Ovary (tissue), 9 donors: Measurements from ENCODE around the gene ALAD. TPM values are rescaled to one million over a fixed set of nuclear protein-coding genes. Genes with fewer than 3 reads are reported as not detected.
A peak's percentile ranks its signal among the peaks of the same experiment; 100 is the strongest.
"Not testable (repeated sequence)": the region's sequence is repeated elsewhere in the genome, so short reads cannot be mapped to it uniquely, and the experiment has no call there.

Experiments
- DNase-seq, 5 donors: peaks; one replicate each; pipeline ENCODE4 v3.0.0-alpha.2; 2019 to 2020
- H3K27ac ChIP-seq, 2 donors: fragments of 200-600 bp; one replicate each; pipeline versions ENCODE4 v1.5.1 to v1.8.0; 2019 to 2022
- H3K27me3 ChIP-seq: fragments of 200-600 bp; one replicate; pipeline ENCODE4 v1.8.0; 2022
- H3K36me3 ChIP-seq: fragments of 200-600 bp; sonication (generic); one replicate; pipeline ENCODE4 v1.5.1; 2019
- H3K4me1 ChIP-seq: one replicate; pipeline ENCODE4 v1.8.1; 2013; ENCODE audit warnings: mild to moderate bottlenecking, moderate library complexity; ENCODE audit not compliant: insufficient read depth
- H3K4me3 ChIP-seq: fragments of 200-600 bp; sonication (generic); one replicate; pipeline ENCODE4 v1.5.1; 2017
- H3K9me3 ChIP-seq, 2 donors: fragments of 200-600 bp in 1 of 2; sonication (generic) in 1 of 2; one replicate each; pipeline versions ENCODE4 v1.5.1 to v1.8.1; 2013 to 2019; ENCODE audit warnings: mild to moderate bottlenecking in 1 of 2, moderate library complexity in 1 of 2
- EP300 ChIP-seq: sonication (generic); formaldehyde crosslinking; IDR thresholded peaks from one replicate; pipeline ENCODE4 v1.6.1; 2017; ENCODE audit warnings: antibody characterized with exemption
- POLR2A ChIP-seq: fragments of 450-650 bp; IDR thresholded peaks from one replicate; pipeline ENCODE4 v1.6.1; 2017; ENCODE audit warnings: antibody characterized with exemption, mild to moderate bottlenecking, moderate library complexity
- WGBS, 3 donors: extraction: QIAGEN DNeasy Blood & Tissue Kit in 1 of 3; methylation state at CpG; one replicate each; pipeline versions ENCODE4 v1.1.5 to v1.1.7; 2013 to 2017; 5-methylcytosine and 5-hydroxymethylcytosine counted together
- intact Hi-C, 4 donors: fragments of 100-400 bp; cut with DNase I; formaldehyde crosslinking; loops; one replicate each; pipeline versions ENCODE4 v1.11.0 to v1.15.1; 2022 to 2023
- polyA plus RNA-seq, 2 donors: library from polyadenylated mRNA; stranded (reverse); fragments of 200-250 nt in 1 of 2; fragments of 350-450 nt in 1 of 2; fragmentation: Illumina TruSeq in 1 of 2; extraction: RNeasy Lipid Tissue Mini Kit (QIAGEN cat#74804) in 1 of 2; gene quantifications; one replicate each; pipeline ENCODE4 v1.2.3, GENCODE V29; 2013 to 2014
- total RNA-seq, 7 donors: library from RNA; depleted of rRNA in 2 of 7; stranded (reverse); fragments of >200 nt in 2 of 7; fragmentation: NEBNext Ultra II Directional in 3 of 7; extraction: Animal tissue kit (Norgen Biotek cat#: 25700) in 3 of 7; gene quantifications; one replicate each; pipeline versions ENCODE4 v1.1.0 to v1.2.4, GENCODE V29; 2016 to 2023
- TF ChIP-seq, protein P1 (sequence below), 3 donors: fragments of 450-650 bp in 2 of 3; fragments of 200-600 bp in 1 of 3; IDR thresholded peaks; one replicate each; pipeline versions ENCODE4 v1.5.1 to v1.8.0; 2016 to 2022; ENCODE audit warnings: antibody characterized with exemption in 3 of 3, mild to moderate bottlenecking in 1 of 3
- donor health status: DM: no; HTN: no; CAD: no; lungs with moderate emphysema.
- donor health status: DM: no; HTN: no; CAD: no.
- donor health status: Bipolar disorder and iron deficiency.
- donor health status: DM: yes; HTN: yes; CAD: no.
- donor health status: DM: no; HTN: no; CAD: no.
- donor health status: DM: yes; HTN: yes; CAD: no.

The ALAD gene
- total and polyA plus RNA-seq, 9 donors, result 14.3 to 59.3 (median 43.8) TPM

DNA sequence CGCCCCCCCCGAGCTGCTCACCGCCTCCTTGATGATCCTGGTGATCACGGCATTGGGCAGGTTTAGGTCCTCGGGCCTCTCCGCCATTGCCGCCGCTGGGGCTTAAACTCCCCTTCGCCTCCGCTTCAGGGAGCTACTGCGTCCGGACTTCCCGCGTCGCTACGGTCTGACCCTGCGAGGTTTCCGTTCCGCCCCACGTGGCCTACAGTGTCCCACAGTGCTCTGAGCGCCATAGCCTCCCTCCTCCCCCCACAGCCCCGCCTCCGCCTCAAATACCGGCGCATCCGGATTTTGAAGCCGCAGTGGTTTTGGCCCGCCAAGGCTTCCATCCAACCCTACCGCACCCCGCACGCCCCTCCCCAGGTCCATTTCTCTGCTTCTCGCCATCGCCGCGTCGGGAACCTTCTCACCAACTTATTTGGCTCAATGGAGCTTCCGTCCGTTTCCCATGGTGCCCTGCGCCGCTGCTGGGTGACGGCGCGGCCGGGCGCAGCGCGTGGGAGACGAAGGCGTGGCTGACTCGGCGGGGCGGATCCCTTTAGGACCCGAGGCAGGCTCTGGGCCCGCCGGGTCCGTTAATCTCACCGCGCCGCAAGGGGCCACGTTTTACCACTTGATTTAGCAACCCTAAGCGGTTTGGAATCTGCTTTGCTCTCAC, 9.3 kb upstream of the ALAD start, which contains the start of the genes C9orf43 and POLE3:
TSS of gene C9orf43 (plus strand) at position 541 of the 658 bp plus-strand sequence. CDS start 2,747 bp downstream, outside the sequence.
TSS of gene POLE3 (minus strand) at position 469 of the 658 bp plus-strand sequence. CDS start at position 87, 382 bp downstream.
- intact Hi-C loops, result no loop called here
- TF ChIP-seq, protein P1, sequence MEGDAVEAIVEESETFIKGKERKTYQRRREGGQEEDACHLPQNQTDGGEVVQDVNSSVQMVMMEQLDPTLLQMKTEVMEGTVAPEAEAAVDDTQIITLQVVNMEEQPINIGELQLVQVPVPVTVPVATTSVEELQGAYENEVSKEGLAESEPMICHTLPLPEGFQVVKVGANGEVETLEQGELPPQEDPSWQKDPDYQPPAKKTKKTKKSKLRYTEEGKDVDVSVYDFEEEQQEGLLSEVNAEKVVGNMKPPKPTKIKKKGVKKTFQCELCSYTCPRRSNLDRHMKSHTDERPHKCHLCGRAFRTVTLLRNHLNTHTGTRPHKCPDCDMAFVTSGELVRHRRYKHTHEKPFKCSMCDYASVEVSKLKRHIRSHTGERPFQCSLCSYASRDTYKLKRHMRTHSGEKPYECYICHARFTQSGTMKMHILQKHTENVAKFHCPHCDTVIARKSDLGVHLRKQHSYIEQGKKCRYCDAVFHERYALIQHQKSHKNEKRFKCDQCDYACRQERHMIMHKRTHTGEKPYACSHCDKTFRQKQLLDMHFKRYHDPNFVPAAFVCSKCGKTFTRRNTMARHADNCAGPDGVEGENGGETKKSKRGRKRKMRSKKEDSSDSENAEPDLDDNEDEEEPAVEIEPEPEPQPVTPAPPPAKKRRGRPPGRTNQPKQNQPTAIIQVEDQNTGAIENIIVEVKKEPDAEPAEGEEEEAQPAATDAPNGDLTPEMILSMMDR (IDR thresholded peaks at IDR 0.05), result peak in 1 of 3 donors; percentile 43
- TF ChIP-seq POLR2A, result peak; percentile 76
- TF ChIP-seq EP300, result no peak
- DNase-seq, result peak; percentile 94 to 98 (median 95)
- WGBS, 3 donors, result 0 to 1% (median 0%) methylated on average over 60 to 61 of the region's 61 CpGs
- H3K36me3 ChIP-seq, result no peaks in the 10 kb centered on the region
- H3K27ac ChIP-seq, result peak within 1 kb of the TSS; percentile 96 to 98
- no peaks in the 10 kb centered on the region for H3K27me3 ChIP-seq
- H3K9me3 ChIP-seq, result no peaks in the 10 kb centered on the region
- H3K4me1 ChIP-seq, result peaks cover 3% of the 10 kb centered on the region
- peak within 1 kb of the TSS; percentile 75 for H3K4me3 ChIP-seq

DNA sequence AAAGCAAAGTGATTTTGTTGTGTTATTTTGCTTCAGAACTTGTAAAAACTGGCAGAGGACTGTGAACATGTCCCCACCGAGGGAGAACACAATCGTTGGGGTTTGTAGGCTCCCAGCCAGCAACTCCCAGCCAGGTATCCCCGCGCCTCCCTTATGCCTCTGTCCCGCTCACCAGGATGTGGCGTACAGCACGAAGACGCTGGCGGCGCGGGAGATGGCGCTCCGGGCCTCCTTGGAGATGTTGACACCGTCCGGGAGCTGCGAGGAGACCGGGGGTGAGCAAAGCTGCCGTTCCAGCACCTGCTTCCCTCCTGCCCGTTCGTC, 8.8 kb upstream of the ALAD start:
- H3K4me3 ChIP-seq, result peak overlapping the region; percentile 75
- no peaks in the 10 kb centered on the region for H3K9me3 ChIP-seq
- H3K36me3 ChIP-seq, result no peaks in the 10 kb centered on the region
- TF ChIP-seq, protein P1 (IDR thresholded peaks at IDR 0.05), result no peak
- TF ChIP-seq EP300 (no peak), POLR2A (no peak)
- no peak for DNase-seq
- intact Hi-C loops, result loop anchor here in 2 of 4 donors (10.0 kb wide), 2 partner anchors 105 to 135 kb away; partner anchors contain the start of genes CDC26 (in 1 of the 2), PRPF4 (in 1 of the 2) and RNF183 (in 1 of the 2)
- no peaks in the 10 kb centered on the region for H3K27me3 ChIP-seq
- 0 to 1% (median 0%) methylated on average over 20 of the region's 20 CpGs for whole genome bisulfite sequencing, 3 donors
- H3K4me1 ChIP-seq, result peaks cover 3% of the 10 kb centered on the region
- H3K27ac ChIP-seq, result peak overlapping the region; percentile 96 to 98

DNA sequence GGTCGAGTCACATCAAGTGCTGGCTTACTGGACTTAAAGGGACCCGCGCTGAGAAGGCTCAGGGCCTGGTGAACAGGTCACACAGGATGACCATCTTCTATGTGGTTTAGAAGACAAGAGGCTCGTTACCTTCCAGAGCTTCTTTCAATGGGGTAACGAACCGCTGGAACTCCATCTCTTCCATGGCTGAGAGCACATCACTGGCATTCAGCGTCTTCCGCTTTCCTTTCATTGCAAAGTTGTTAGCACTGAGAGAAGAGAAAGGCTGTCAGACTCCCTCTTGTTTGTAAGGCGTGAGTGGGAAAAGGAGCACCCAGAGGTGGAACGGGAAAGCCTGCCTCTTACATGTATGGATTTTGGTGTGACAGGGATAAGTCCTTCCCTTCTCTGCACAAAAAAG, 8.4 kb upstream of the ALAD start:
- peak overlapping the region; percentile 96 to 98 for H3K27ac ChIP-seq
- H3K9me3 ChIP-seq, result no peaks in the 10 kb centered on the region
- no peak for DNase-seq
- peak overlapping the region; percentile 75 for H3K4me3 ChIP-seq
- WGBS, 3 donors, result 33 to 40% (median 35%) methylated on average over 10 of the region's 10 CpGs
- intact Hi-C loops, result loop anchor here in 2 of 4 donors (10.0 kb wide), 2 partner anchors 105 to 135 kb away; partner anchors contain the start of genes CDC26 (in 1 of the 2), PRPF4 (in 1 of the 2) and RNF183 (in 1 of the 2)
- H3K36me3 ChIP-seq, result no peaks in the 10 kb centered on the region
- no peaks in the 10 kb centered on the region for H3K27me3 ChIP-seq
- peaks cover 3% of the 10 kb centered on the region for H3K4me1 ChIP-seq
- TF ChIP-seq EP300 (no peak), POLR2A (no peak)
- TF ChIP-seq, protein P1 (IDR thresholded peaks at IDR 0.05), result no peak

DNA sequence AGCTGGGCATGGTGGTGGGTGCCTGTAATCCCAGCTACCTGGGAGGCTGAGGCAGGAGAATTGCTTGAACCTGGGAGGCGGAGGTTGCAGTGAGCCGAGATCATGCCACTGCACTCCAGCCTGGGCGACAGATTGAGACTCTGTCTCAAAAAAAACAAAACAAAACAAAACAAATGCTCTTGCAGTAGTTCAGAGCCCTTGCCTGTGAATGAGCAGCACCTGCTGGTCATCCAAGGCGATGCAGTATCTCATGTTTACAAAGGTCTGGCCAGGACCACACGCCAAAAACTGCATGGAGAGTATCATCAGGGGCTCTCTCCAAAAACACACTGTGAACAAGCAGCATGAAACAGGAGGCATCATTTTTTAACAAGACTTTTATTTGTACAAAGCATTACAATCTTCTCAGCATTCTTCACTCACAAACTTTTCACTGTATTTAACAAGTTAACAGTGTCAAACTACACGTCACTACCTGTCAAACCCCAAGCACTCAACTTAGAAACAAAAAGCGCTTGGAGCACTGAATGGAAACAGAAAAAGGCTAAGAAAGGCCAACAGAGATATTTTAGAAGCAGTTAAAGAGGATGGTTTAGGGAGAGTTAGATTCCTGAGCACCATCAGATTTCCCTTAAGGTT, 5.9 kb upstream of the ALAD start:
- DNase-seq, result peak; percentile 58 to 81 (median 66)
- 20 to 28% (median 25%) methylated on average over 7 of the region's 7 CpGs for WGBS, 3 donors
- intact Hi-C loops, result loop anchor here in 2 of 4 donors (10.0 kb wide), 2 partner anchors 102 to 132 kb away; partner anchors contain the start of genes CDC26 (in 1 of the 2), PRPF4 (in 1 of the 2) and RNF183 (in 1 of the 2)
- not testable (repeated sequence) for H3K27me3 ChIP-seq, H3K9me3 ChIP-seq, H3K4me1 ChIP-seq, H3K36me3 ChIP-seq, H3K27ac ChIP-seq, H3K4me3 ChIP-seq
- TF ChIP-seq, protein P1 (IDR thresholded peaks at IDR 0.05), result peak; percentile 18 to 83 (median 60)

DNA sequence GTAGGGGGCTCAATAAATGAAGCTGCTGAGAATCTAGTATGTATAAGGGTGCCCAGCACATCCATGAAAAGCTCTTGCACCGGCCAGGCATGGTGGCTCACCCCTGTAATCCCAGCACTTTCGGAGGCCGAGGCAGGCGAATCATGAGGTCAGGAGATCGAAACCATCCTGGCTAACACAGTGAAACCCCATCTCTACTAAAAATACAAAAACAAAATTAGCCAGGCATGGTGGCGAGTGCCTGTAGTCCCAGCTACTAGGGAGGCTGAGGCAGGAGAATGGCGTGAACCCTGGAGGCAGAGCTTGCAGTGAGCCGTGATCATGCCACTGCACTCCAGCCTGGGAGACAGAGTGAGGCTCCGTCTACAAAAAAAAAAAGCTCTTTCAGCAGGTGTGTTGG, 5.3 kb upstream of the ALAD start:
- DNase-seq, H3K9me3 ChIP-seq: not testable (repeated sequence)
- intact Hi-C loops, result loop anchor here in 2 of 4 donors (10.0 kb wide), 2 partner anchors 102 to 132 kb away; partner anchors contain the start of genes CDC26 (in 1 of the 2), PRPF4 (in 1 of the 2) and RNF183 (in 1 of the 2)

More for the DNA sequence above, 5.3 kb upstream of the ALAD start:
- not testable (repeated sequence) for H3K4me3 ChIP-seq, H3K36me3 ChIP-seq, H3K27me3 ChIP-seq, H3K27ac ChIP-seq, H3K4me1 ChIP-seq
- whole genome bisulfite sequencing, 3 donors, result 82 to 86% (median 84%) methylated on average over 9 of the region's 9 CpGs
